Stimulated activated CD4-positive, alpha-beta T cell treated with anti-CD3 and anti-CD28 coated beads, Interleukin-1b, Interleukin-23, amount 100 ng/mL, for 24 hours (primary cell): ENCODE data around the gene SPATA2L.

Source experiments
- DNase-seq, 4 experiments: peaks; one replicate each; pipeline ENCODE4 v3.0.0-alpha.2; 2020; ENCODE audit warnings: low read depth in 4 of 4, low spot score in 1 of 4

The SPATA2L gene

GRCh38 chr16:89729293-89729692 is 27.8 kb upstream of the SPATA2L start:
- DNase-seq = no peak

GRCh38 chr16:89727406-89728120 is 26.1 kb upstream of the SPATA2L start:
- DNase-seq = no peak

- DNase-seq = peak in 1 of 4 experiments; percentile 56
Observed at GRCh38 chr16:89723279-89724250, 22.1 kb upstream of the SPATA2L start.

- DNase-seq = peak in 1 of 4 experiments; percentile 57
Observed at GRCh38 chr16:89722392-89723278, 21.1 kb upstream of the SPATA2L start.

- peak; percentile 43 to 72 (median 58) for DNase-seq
Observed at GRCh38 chr16:89721546-89722391, 20.3 kb upstream of the SPATA2L start.

- DNase-seq = peak; percentile 71 to 85 (median 80)
Observed at GRCh38 chr16:89720813-89721545, 19.5 kb upstream of the SPATA2L start, which contains the start of the genes VPS9D1 and ZNF276. TSS of gene VPS9D1 (minus strand) at chr16:89720898. CDS start at chr16:89720861, 37 bp downstream. TSS of gene ZNF276 (plus strand) at chr16:89721537. CDS start at chr16:89721641, 104 bp downstream.

GRCh38 chr16:89720551-89720812 is 19.0 kb upstream of the SPATA2L start:
- no peak for DNase-seq

GRCh38 chr16:89717688-89718505 is 16.4 kb upstream of the SPATA2L start:
- no peak for DNase-seq

- DNase-seq = no peak
Observed at GRCh38 chr16:89716916-89717687, 15.6 kb upstream of the SPATA2L start.

- DNase-seq = no peak
Observed at GRCh38 chr16:89716493-89716892, 15.0 kb upstream of the SPATA2L start.

- no peak for DNase-seq
Observed at GRCh38 chr16:89712274-89712781, 10.8 kb upstream of the SPATA2L start.

GRCh38 chr16:89711601-89712273 is 10.2 kb upstream of the SPATA2L start:
- DNase-seq = peak; percentile 60 to 86 (median 70)

GRCh38 chr16:89710709-89711564 is 9.4 kb upstream of the SPATA2L start:
- no peak for DNase-seq

- DNase-seq = no peak
Observed at GRCh38 chr16:89709716-89710432, 8.4 kb upstream of the SPATA2L start.

- DNase-seq = no peak
Observed at GRCh38 chr16:89709166-89709565, 7.7 kb upstream of the SPATA2L start.
